CD4-positive, CD25-positive, alpha-beta regulatory T cell (primary cell): ENCODE results near the gene UCKL1. TPM values are rescaled to one million over a fixed set of nuclear protein-coding genes. Genes with fewer than 3 reads are reported as not detected.

Source experiments
- ATAC-seq, 2 donors: fragments of 150-1000 bp; cut with Tn5 transposase; one replicate each; pipeline ENCODE4 v1.10.0; 2021; ENCODE audit warnings: low read depth in 2 of 2, moderate number of reproducible peaks in 2 of 2, moderate library complexity in 1 of 2
- DNase-seq, 3 donors: peaks; one replicate each; pipeline versions ENCODE4 v3.0.0 to v3.0.0-alpha.2; 2012 to 2022; ENCODE audit warnings: mixed read lengths in 1 of 3
- H3K27ac ChIP-seq: one replicate; pipeline ENCODE4 v1.7.0; 2013; ENCODE audit warnings: mild to moderate bottlenecking, low read length; ENCODE audit not compliant: insufficient read depth, poor library complexity, severe bottlenecking
- H3K27me3 ChIP-seq: one replicate; pipeline ENCODE4 v1.7.0; 2013; ENCODE audit warnings: low read length; ENCODE audit not compliant: control insufficient read depth, insufficient read depth
- H3K36me3 ChIP-seq: one replicate; pipeline ENCODE4 v1.7.0; 2013; ENCODE audit warnings: mild to moderate bottlenecking, low read length, moderate library complexity; ENCODE audit not compliant: control insufficient read depth, insufficient read depth
- H3K4me1 ChIP-seq: 2 replicates; pipeline ENCODE4 v1.7.0; 2013; ENCODE audit warnings: mild to moderate bottlenecking, low read length; ENCODE audit not compliant: insufficient read depth, control insufficient read depth, poor library complexity, severe bottlenecking
- H3K4me3 ChIP-seq: one replicate; pipeline ENCODE4 v1.7.0; 2013; ENCODE audit warnings: low read depth, mild to moderate bottlenecking, low read length, moderate library complexity
- H3K9me3 ChIP-seq, 2 experiments: 1 replicate in 1 of 2; 2 replicates in 1 of 2; pipeline ENCODE4 v1.7.0; 2013; ENCODE audit warnings: low read length in 2 of 2, mild to moderate bottlenecking in 1 of 2, moderate library complexity in 1 of 2; ENCODE audit not compliant: control insufficient read depth in 2 of 2
- H3K27ac Mint-ChIP-seq, 3 donors: one replicate each; pipeline ENCODE4 v1.8.0; 2020 to 2022; ENCODE audit warnings: mild to moderate bottlenecking in 3 of 3, mixed read lengths in 3 of 3, moderate library complexity in 2 of 3
- H3K27me3 Mint-ChIP-seq: one replicate; pipeline ENCODE4 v1.8.0; 2022; ENCODE audit warnings: mild to moderate bottlenecking, mixed read lengths
- H3K36me3 Mint-ChIP-seq: one replicate; pipeline ENCODE4 v1.8.0; 2020; ENCODE audit warnings: mixed read lengths
- H3K4me1 Mint-ChIP-seq, 4 donors: one replicate each; pipeline ENCODE4 v1.8.0; 2020 to 2022; ENCODE audit warnings: mixed read lengths in 4 of 4, mild to moderate bottlenecking in 1 of 4
- H3K4me3 Mint-ChIP-seq, 4 donors: one replicate each; pipeline ENCODE4 v1.8.0; 2020 to 2022; ENCODE audit warnings: mild to moderate bottlenecking in 4 of 4, mixed read lengths in 4 of 4, moderate library complexity in 3 of 4
- H3K9me3 Mint-ChIP-seq, 7 donors: one replicate each; pipeline ENCODE4 v1.8.0; 2020 to 2022; ENCODE audit warnings: mixed read lengths in 7 of 7, mild to moderate bottlenecking in 3 of 7, moderate library complexity in 2 of 7
- polyA plus RNA-seq, 4 donors: library from polyadenylated mRNA; unstranded; fragments of 300-500 nt; fragmentation: Illumina TruSeq; gene quantifications; one replicate each; pipeline ENCODE4 v1.2.3, GENCODE V29; 2021
- total RNA-seq: library from RNA; stranded (reverse); gene quantifications from one replicate; pipeline ENCODE4 v1.2.3, GENCODE V29; 2022

The UCKL1 gene
- total and polyA plus RNA-seq, 5 donors from 2014 or later, result 25.1 to 43.0 (median 32.6) TPM

- Mint-ChIP-seq H3K36me3 (peaks cover 10% of the 10 kb centered on the region), H3K27me3 (no peaks in the 10 kb centered on the region), H3K27ac (peak overlapping the region in 1 of 3 donors; percentile 83), H3K4me3 (peak overlapping the region in 2 of 4 donors; percentile 35 to 38), H3K9me3 (no peaks in the 10 kb centered on the region), H3K4me1 (peaks cover 0 to 22% (median 4%) of the 10 kb centered on the region in 4 donors)
- Histone ChIP-seq H3K27ac (peak overlapping the region; percentile 67), H3K9me3 (no peaks in the 10 kb centered on the region), H3K4me3 (no peak overlapping the region), H3K36me3 (peaks cover 35% of the 10 kb centered on the region), H3K4me1 (peaks cover 12% of the 10 kb centered on the region), H3K27me3 (no peaks in the 10 kb centered on the region)
- peak; percentile 66 to 86 (median 76) for DNase-seq
- ATAC-seq, result peak; percentile 82 to 83
Measured at GRCh38 chr20:63941282-63942081, 14.7 kb downstream of the UCKL1 start.

- no peaks in the 10 kb centered on the region for H3K9me3 Mint-ChIP-seq
- H3K36me3 Mint-ChIP-seq, result peaks cover 16% of the 10 kb centered on the region
- H3K27ac Mint-ChIP-seq, result no peak overlapping the region
- H3K4me3 Mint-ChIP-seq, result no peak overlapping the region
- no peak overlapping the region for H3K4me3 ChIP-seq
- no peaks in the 10 kb centered on the region for H3K27me3 ChIP-seq
- no peaks in the 10 kb centered on the region for H3K9me3 ChIP-seq
- H3K27me3 Mint-ChIP-seq, result no peaks in the 10 kb centered on the region
- peaks cover 33% of the 10 kb centered on the region for H3K36me3 ChIP-seq
- no peak overlapping the region for H3K27ac ChIP-seq
- DNase-seq (no peak), ATAC-seq (no peak)
- peaks cover 0 to 20% (median 4%) of the 10 kb centered on the region in 4 donors for H3K4me1 Mint-ChIP-seq
- peaks cover 12% of the 10 kb centered on the region for H3K4me1 ChIP-seq
Measured at GRCh38 chr20:63940472-63941266, 15.5 kb downstream of the UCKL1 start.

- Histone ChIP-seq H3K27me3 (no peaks in the 10 kb centered on the region), H3K4me1 (peaks cover 12% of the 10 kb centered on the region), H3K4me3 (no peak overlapping the region), H3K9me3 (no peaks in the 10 kb centered on the region), H3K36me3 (peaks cover 30% of the 10 kb centered on the region), H3K27ac (no peak overlapping the region)
- ATAC-seq (no peak), DNase-seq (no peak)
- no peaks in the 10 kb centered on the region for H3K9me3 Mint-ChIP-seq
- H3K27me3 Mint-ChIP-seq, result no peaks in the 10 kb centered on the region
- no peak overlapping the region for H3K27ac Mint-ChIP-seq
- no peak overlapping the region for H3K4me3 Mint-ChIP-seq
- H3K4me1 Mint-ChIP-seq, result peaks cover 0 to 15% (median 4%) of the 10 kb centered on the region in 4 donors
- H3K36me3 Mint-ChIP-seq, result peaks cover 17% of the 10 kb centered on the region
Measured at GRCh38 chr20:63940071-63940471, 16.1 kb downstream of the UCKL1 start.

- Mint-ChIP-seq H3K4me3 (no peak overlapping the region), H3K9me3 (no peaks in the 10 kb centered on the region)
Measured at GRCh38 chr20:63939061-63939935, 16.9 kb downstream of the UCKL1 start.

GRCh38 chr20:63937596-63937995 is 18.6 kb downstream of the UCKL1 start:
- no peak for ATAC-seq
- peak overlapping the region in 2 of 3 donors; percentile 79 to 81 for H3K27ac Mint-ChIP-seq
- no peak for DNase-seq
- Histone ChIP-seq H3K9me3 (no peaks in the 10 kb centered on the region), H3K36me3 (peaks cover 28% of the 10 kb centered on the region), H3K27me3 (no peaks in the 10 kb centered on the region), H3K4me3 (no peak overlapping the region), H3K4me1 (peaks cover 6% of the 10 kb centered on the region), H3K27ac (no peak overlapping the region)
- H3K4me3 Mint-ChIP-seq, result no peak overlapping the region
- H3K27me3 Mint-ChIP-seq, result no peaks in the 10 kb centered on the region
- peaks cover 19% of the 10 kb centered on the region for H3K36me3 Mint-ChIP-seq
- no peaks in the 10 kb centered on the region for H3K9me3 Mint-ChIP-seq
- peaks cover 0 to 12% (median 5%) of the 10 kb centered on the region in 4 donors for H3K4me1 Mint-ChIP-seq

More at GRCh38 chr20:63939061-63939935, 16.9 kb downstream of the UCKL1 start:
- no peak for ATAC-seq
- Mint-ChIP-seq H3K27me3 (no peaks in the 10 kb centered on the region), H3K36me3 (peaks cover 23% of the 10 kb centered on the region), H3K27ac (no peak overlapping the region), H3K4me1 (peaks cover 0 to 17% (median 5%) of the 10 kb centered on the region in 4 donors)
- peaks cover 34% of the 10 kb centered on the region for H3K36me3 ChIP-seq
- no peaks in the 10 kb centered on the region for H3K27me3 ChIP-seq
- no peaks in the 10 kb centered on the region for H3K9me3 ChIP-seq
- no peak for DNase-seq
- H3K4me3 ChIP-seq, result no peak overlapping the region
- H3K27ac ChIP-seq, result no peak overlapping the region
- peaks cover 12% of the 10 kb centered on the region for H3K4me1 ChIP-seq

- H3K4me1 Mint-ChIP-seq, result peaks cover 0 to 4% (median 2%) of the 10 kb centered on the region in 4 donors
- H3K27me3 ChIP-seq, result no peaks in the 10 kb centered on the region
- DNase-seq (no peak), ATAC-seq (no peak)
- H3K27ac Mint-ChIP-seq, result peak overlapping the region in 1 of 3 donors; percentile 20
- H3K4me3 Mint-ChIP-seq, result no peak overlapping the region
- no peaks in the 10 kb centered on the region for H3K4me1 ChIP-seq
- H3K27me3 Mint-ChIP-seq, result no peaks in the 10 kb centered on the region
- no peak overlapping the region for H3K4me3 ChIP-seq
- no peaks in the 10 kb centered on the region for H3K9me3 Mint-ChIP-seq
- peaks cover 23% of the 10 kb centered on the region for H3K36me3 Mint-ChIP-seq
- no peaks in the 10 kb centered on the region for H3K9me3 ChIP-seq
- H3K36me3 ChIP-seq, result peaks cover 44% of the 10 kb centered on the region
- no peak overlapping the region for H3K27ac ChIP-seq
Measured at GRCh38 chr20:63935447-63935846, 20.8 kb downstream of the UCKL1 start.
